Mesodermal cell (in vitro differentiated cells): ENCODE data around the gene NR6A1.

Source experiments
- H3K27ac ChIP-seq: 2 replicates; pipeline ENCODE4 v1.7.0; 2013; ENCODE audit warnings: mild to moderate bottlenecking, low read depth, low read length, moderate library complexity; ENCODE audit not compliant: severe bottlenecking
- H3K36me3 ChIP-seq: 2 replicates; pipeline ENCODE4 v1.7.1; 2013; ENCODE audit warnings: mild to moderate bottlenecking, low read length, moderate library complexity; ENCODE audit not compliant: control insufficient read depth, insufficient read depth
- H3K4me1 ChIP-seq: one replicate; pipeline ENCODE4 v1.7.1; 2013; ENCODE audit warnings: mild to moderate bottlenecking, low read length; ENCODE audit not compliant: insufficient read depth, control insufficient read depth, poor library complexity, severe bottlenecking
- H3K4me3 ChIP-seq: 2 replicates; pipeline ENCODE4 v1.7.0; 2013; ENCODE audit warnings: low read length, control low read depth, mild to moderate bottlenecking; ENCODE audit not compliant: insufficient read depth, poor library complexity, severe bottlenecking; ENCODE audit errors: extremely low read depth
- H3K9me3 ChIP-seq: 2 replicates; pipeline ENCODE4 v1.7.1; 2013; ENCODE audit warnings: mild to moderate bottlenecking, low read length, moderate library complexity; ENCODE audit not compliant: control insufficient read depth
- whole genome bisulfite sequencing, 2 experiments: methylation state at CpG; one replicate each; pipeline ENCODE4 v1.1.5; 2013; ENCODE audit warnings: missing lambda C conversion rate in 2 of 2; ENCODE audit not compliant: insufficient coverage in 2 of 2; 5-methylcytosine and 5-hydroxymethylcytosine counted together

The NR6A1 gene

GRCh38 chr9:124486778-124487259 is 284.3 kb downstream of the NR6A1 start:
- no peak overlapping the region for H3K4me3 ChIP-seq
- WGBS, 2 experiments = 94% methylated on average over 15 to 17 of the region's 17 CpGs
- H3K27ac ChIP-seq = no peak overlapping the region
- no peaks in the 10 kb centered on the region for H3K36me3 ChIP-seq
- no peaks in the 10 kb centered on the region for H3K4me1 ChIP-seq
- H3K9me3 ChIP-seq = no peaks in the 10 kb centered on the region

- H3K4me1 ChIP-seq = no peaks in the 10 kb centered on the region
- WGBS, 2 experiments = 77 to 78% methylated on average over 4 to 10 of the region's 15 CpGs
- no peak overlapping the region for H3K4me3 ChIP-seq
- H3K27ac ChIP-seq = no peak overlapping the region
- no peaks in the 10 kb centered on the region for H3K9me3 ChIP-seq
- H3K36me3 ChIP-seq = no peaks in the 10 kb centered on the region
These were observed 285.2 kb downstream of the NR6A1 start for GRCh38 chr9:124485936-124486335.

- H3K4me3 ChIP-seq = no peak overlapping the region
- no peaks in the 10 kb centered on the region for H3K36me3 ChIP-seq
- no peak overlapping the region for H3K27ac ChIP-seq
- no peaks in the 10 kb centered on the region for H3K4me1 ChIP-seq
- 86 to 95% methylated on average over 7 to 10 of the region's 13 CpGs for WGBS, 2 experiments
- no peaks in the 10 kb centered on the region for H3K9me3 ChIP-seq
These were observed 285.9 kb downstream of the NR6A1 start for GRCh38 chr9:124485201-124485600.

GRCh38 chr9:124483481-124483880 is 287.6 kb downstream of the NR6A1 start:
- H3K4me3 ChIP-seq = no peak overlapping the region
- no peaks in the 10 kb centered on the region for H3K36me3 ChIP-seq
- H3K9me3 ChIP-seq = no peaks in the 10 kb centered on the region
- WGBS, 2 experiments = 87 to 93% methylated on average over 7 to 9 of the region's 9 CpGs
- H3K27ac ChIP-seq = no peak overlapping the region
- peaks cover under 1% of the 10 kb centered on the region for H3K4me1 ChIP-seq

GRCh38 chr9:124482431-124483031 is 288.6 kb downstream of the NR6A1 start:
- WGBS, 2 experiments = 40 to 49% methylated on average over 17 to 19 of the region's 26 CpGs
- no peak overlapping the region for H3K27ac ChIP-seq
- H3K4me3 ChIP-seq = no peak overlapping the region
- no peaks in the 10 kb centered on the region for H3K9me3 ChIP-seq
- peaks cover 7% of the 10 kb centered on the region for H3K4me1 ChIP-seq
- no peaks in the 10 kb centered on the region for H3K36me3 ChIP-seq

- WGBS, 2 experiments = 95 to 98% methylated on average over 13 of the region's 17 CpGs
- H3K4me1 ChIP-seq = peaks cover 7% of the 10 kb centered on the region
These were observed 290.0 kb downstream of the NR6A1 start for GRCh38 chr9:124481115-124481514.

GRCh38 chr9:124480621-124480981 is 290.5 kb downstream of the NR6A1 start:
- Histone ChIP-seq H3K4me3 (no peak overlapping the region), H3K27ac (no peak overlapping the region), H3K4me1 (peaks cover 7% of the 10 kb centered on the region), H3K36me3 (no peaks in the 10 kb centered on the region), H3K9me3 (no peaks in the 10 kb centered on the region)
- WGBS, 2 experiments = 19 to 20% methylated on average over 6 to 7 of the region's 7 CpGs

More at GRCh38 chr9:124481115-124481514, 290.0 kb downstream of the NR6A1 start:
- Histone ChIP-seq H3K9me3 (no peaks in the 10 kb centered on the region), H3K4me3 (no peak overlapping the region), H3K36me3 (no peaks in the 10 kb centered on the region), H3K27ac (no peak overlapping the region)

GRCh38 chr9:124479947-124480620 is 291.0 kb downstream of the NR6A1 start:
- Histone ChIP-seq H3K4me1 (peaks cover 7% of the 10 kb centered on the region), H3K4me3 (no peak overlapping the region), H3K9me3 (no peaks in the 10 kb centered on the region), H3K36me3 (no peaks in the 10 kb centered on the region), H3K27ac (no peak overlapping the region)
- WGBS, 2 experiments = 73% methylated on average over 5 to 6 of the region's 6 CpGs

- Histone ChIP-seq H3K27ac (no peak overlapping the region), H3K4me3 (no peak overlapping the region), H3K9me3 (no peaks in the 10 kb centered on the region), H3K36me3 (no peaks in the 10 kb centered on the region), H3K4me1 (peaks cover 7% of the 10 kb centered on the region)
- WGBS, 2 experiments = 91 to 97% methylated on average over 15 to 16 of the region's 16 CpGs
These were observed 291.7 kb downstream of the NR6A1 start for GRCh38 chr9:124479371-124479770.

GRCh38 chr9:124478354-124478753 is 292.8 kb downstream of the NR6A1 start:
- H3K4me3 ChIP-seq = peak overlapping the region; percentile 31
- peaks cover 7% of the 10 kb centered on the region for H3K4me1 ChIP-seq
- no peaks in the 10 kb centered on the region for H3K9me3 ChIP-seq
- peak overlapping the region; percentile 45 for H3K27ac ChIP-seq
- 38 to 39% methylated on average over 11 to 12 of the region's 12 CpGs for WGBS, 2 experiments
- H3K36me3 ChIP-seq = no peaks in the 10 kb centered on the region

GRCh38 chr9:124477648-124478285 is 293.3 kb downstream of the NR6A1 start:
- H3K27ac ChIP-seq = no peak overlapping the region
- H3K4me3 ChIP-seq = peak overlapping the region; percentile 31
- H3K4me1 ChIP-seq = peaks cover 7% of the 10 kb centered on the region
- 4 to 8% methylated on average over 15 of the region's 53 CpGs for WGBS, 2 experiments
- H3K9me3 ChIP-seq = no peaks in the 10 kb centered on the region
- no peaks in the 10 kb centered on the region for H3K36me3 ChIP-seq
